IPS-20b (cell line): Measurements from ENCODE around the gene PARD3B.

Source experiments
- H3K27ac ChIP-seq: one replicate; pipeline ENCODE4 v1.5.1; 2013; ENCODE audit warnings: low read length
- H3K27me3 ChIP-seq: 2 replicates; pipeline ENCODE4 v1.6.1; 2013; ENCODE audit warnings: mild to moderate bottlenecking, low read length, inconsistent platforms; ENCODE audit not compliant: insufficient read depth
- H3K36me3 ChIP-seq: 2 replicates; pipeline ENCODE4 v1.6.1; 2013; ENCODE audit warnings: low read depth, mild to moderate bottlenecking, inconsistent platforms, low read length, moderate library complexity; ENCODE audit not compliant: insufficient read depth
- H3K4me1 ChIP-seq: 2 replicates; pipeline ENCODE4 v1.6.1; 2013; ENCODE audit warnings: mild to moderate bottlenecking, control low read depth, inconsistent platforms, low read length, moderate library complexity; ENCODE audit not compliant: insufficient read depth
- H3K4me3 ChIP-seq: 2 replicates; pipeline ENCODE4 v1.5.1; 2013; ENCODE audit warnings: mild to moderate bottlenecking, low read length, inconsistent platforms
- H3K9ac ChIP-seq: 2 replicates; pipeline ENCODE4 v1.6.1; 2013; ENCODE audit warnings: low read depth, mild to moderate bottlenecking, inconsistent platforms, low read length, moderate library complexity
- H3K9me3 ChIP-seq: 2 replicates; pipeline ENCODE4 v1.6.1; 2013; ENCODE audit warnings: mild to moderate bottlenecking, low read depth, low read length, inconsistent platforms; ENCODE audit not compliant: insufficient read depth

Gene PARD3B

GRCh38 chr2:204715361-204715760 is 170.1 kb downstream of the PARD3B start:
- H3K27me3 ChIP-seq = no peaks in the 10 kb centered on the region
- no peaks in the 10 kb centered on the region for H3K4me1 ChIP-seq
- H3K36me3 ChIP-seq = no peaks in the 10 kb centered on the region
- no peak overlapping the region for H3K27ac ChIP-seq
- no peak overlapping the region for H3K4me3 ChIP-seq
- no peak overlapping the region for H3K9ac ChIP-seq
- H3K9me3 ChIP-seq = no peaks in the 10 kb centered on the region

GRCh38 chr2:204717591-204717990 is 172.3 kb downstream of the PARD3B start:
- Histone ChIP-seq H3K36me3 (no peaks in the 10 kb centered on the region), H3K27me3 (no peaks in the 10 kb centered on the region), H3K9me3 (no peaks in the 10 kb centered on the region), H3K9ac (no peak overlapping the region), H3K27ac (no peak overlapping the region), H3K4me1 (no peaks in the 10 kb centered on the region), H3K4me3 (no peak overlapping the region)

- Histone ChIP-seq H3K4me3 (no peak overlapping the region), H3K4me1 (no peaks in the 10 kb centered on the region), H3K9ac (no peak overlapping the region)
Observed at GRCh38 chr2:204718607-204719006, 173.3 kb downstream of the PARD3B start.

GRCh38 chr2:204720874-204721273 is 175.6 kb downstream of the PARD3B start:
- H3K9me3 ChIP-seq = no peaks in the 10 kb centered on the region
- 0 out of 2 replicates have a peak, but pooled peaks cover 3% of the 10 kb centered on the region for H3K4me1 ChIP-seq
- H3K27ac ChIP-seq = no peak overlapping the region
- no peak overlapping the region for H3K9ac ChIP-seq
- H3K4me3 ChIP-seq = no peak overlapping the region
- no peaks in the 10 kb centered on the region for H3K27me3 ChIP-seq
- no peaks in the 10 kb centered on the region for H3K36me3 ChIP-seq

More at GRCh38 chr2:204718607-204719006, 173.3 kb downstream of the PARD3B start:
- Histone ChIP-seq H3K36me3 (no peaks in the 10 kb centered on the region), H3K27ac (no peak overlapping the region), H3K9me3 (no peaks in the 10 kb centered on the region), H3K27me3 (no peaks in the 10 kb centered on the region)

- Histone ChIP-seq H3K4me1 (peaks cover 5% of the 10 kb centered on the region; the same call in 1 of the 2 replicates), H3K9ac (no peak overlapping the region), H3K9me3 (no peaks in the 10 kb centered on the region), H3K27ac (no peak overlapping the region), H3K36me3 (no peaks in the 10 kb centered on the region), H3K27me3 (no peaks in the 10 kb centered on the region), H3K4me3 (no peak overlapping the region)
Observed at GRCh38 chr2:204722207-204722606, 176.9 kb downstream of the PARD3B start.

GRCh38 chr2:204722691-204723090 is 177.4 kb downstream of the PARD3B start:
- H3K4me1 ChIP-seq = peaks cover 9% of the 10 kb centered on the region; the same call in 1 of the 2 replicates
- no peaks in the 10 kb centered on the region for H3K27me3 ChIP-seq
- no peak overlapping the region for H3K27ac ChIP-seq
- no peaks in the 10 kb centered on the region for H3K36me3 ChIP-seq
- no peak overlapping the region for H3K4me3 ChIP-seq
- no peaks in the 10 kb centered on the region for H3K9me3 ChIP-seq
- H3K9ac ChIP-seq = no peak overlapping the region

GRCh38 chr2:204725693-204726360 is 180.6 kb downstream of the PARD3B start:
- H3K9me3 ChIP-seq = no peaks in the 10 kb centered on the region
- H3K4me1 ChIP-seq = peaks cover 11% of the 10 kb centered on the region; the same call in 1 of the 2 replicates
- no peaks in the 10 kb centered on the region for H3K36me3 ChIP-seq
- no peaks in the 10 kb centered on the region for H3K27me3 ChIP-seq
- no peak overlapping the region for H3K4me3 ChIP-seq
- H3K9ac ChIP-seq = no peak overlapping the region
- H3K27ac ChIP-seq = no peak overlapping the region

- Histone ChIP-seq H3K27ac (no peak overlapping the region), H3K27me3 (no peaks in the 10 kb centered on the region)
Observed at GRCh38 chr2:204726831-204727230, 181.6 kb downstream of the PARD3B start.

GRCh38 chr2:204727368-204727767 is 182.1 kb downstream of the PARD3B start:
- H3K27me3 ChIP-seq = no peaks in the 10 kb centered on the region
- H3K9ac ChIP-seq = no peak overlapping the region
- H3K27ac ChIP-seq = no peak overlapping the region
- peaks cover 11% of the 10 kb centered on the region; the same call in 1 of the 2 replicates for H3K4me1 ChIP-seq
- no peaks in the 10 kb centered on the region for H3K9me3 ChIP-seq
- H3K36me3 ChIP-seq = no peaks in the 10 kb centered on the region
- no peak overlapping the region for H3K4me3 ChIP-seq

More at GRCh38 chr2:204726831-204727230, 181.6 kb downstream of the PARD3B start:
- peaks cover 11% of the 10 kb centered on the region; the same call in 1 of the 2 replicates for H3K4me1 ChIP-seq
- H3K9me3 ChIP-seq = no peaks in the 10 kb centered on the region
- no peaks in the 10 kb centered on the region for H3K36me3 ChIP-seq
- no peak overlapping the region for H3K9ac ChIP-seq
- no peak overlapping the region for H3K4me3 ChIP-seq

GRCh38 chr2:204730603-204731002 is 185.3 kb downstream of the PARD3B start:
- H3K27ac ChIP-seq = no peak overlapping the region
- H3K9ac ChIP-seq = no peak overlapping the region
- H3K36me3 ChIP-seq = no peaks in the 10 kb centered on the region
- no peak overlapping the region for H3K4me3 ChIP-seq
- H3K9me3 ChIP-seq = no peaks in the 10 kb centered on the region
- no peaks in the 10 kb centered on the region for H3K27me3 ChIP-seq
- H3K4me1 ChIP-seq = peaks cover 10% of the 10 kb centered on the region; the same call in 1 of the 2 replicates

- no peak overlapping the region for H3K9ac ChIP-seq
- H3K27me3 ChIP-seq = no peaks in the 10 kb centered on the region
- no peaks in the 10 kb centered on the region for H3K36me3 ChIP-seq
- no peak overlapping the region for H3K4me3 ChIP-seq
- H3K4me1 ChIP-seq = peaks cover 7% of the 10 kb centered on the region; the same call in 1 of the 2 replicates
- H3K27ac ChIP-seq = no peak overlapping the region
- no peaks in the 10 kb centered on the region for H3K9me3 ChIP-seq
Observed at GRCh38 chr2:204732019-204732418, 186.7 kb downstream of the PARD3B start.

- Histone ChIP-seq H3K4me3 (no peak overlapping the region), H3K27me3 (no peaks in the 10 kb centered on the region), H3K4me1 (no peaks in the 10 kb centered on the region), H3K9ac (no peak overlapping the region), H3K9me3 (no peaks in the 10 kb centered on the region), H3K27ac (no peak overlapping the region), H3K36me3 (no peaks in the 10 kb centered on the region)
Observed at GRCh38 chr2:204737296-204737695, 192.0 kb downstream of the PARD3B start.
